ENCODE measurements around the gene MED13L.

GRCh38 chr12:116155383-116155782, 122.1 kb downstream of the MED13L start:
- TF ChIP-seq CTCF (IDR thresholded peaks at IDR 0.05) (no peak), POLR2A (IDR thresholded peaks at IDR 0.05) (no peak)

Measured in heart left ventricle (tissue), 13 donors.